T-helper 9 cell (primary cell): Measurements from ENCODE around the gene KIF16B.
A peak's percentile ranks its signal among the peaks of the same experiment; 100 is the strongest.
"Not testable (repeated sequence)": the region's sequence is repeated elsewhere in the genome, so short reads cannot be mapped to it uniquely, and the experiment has no call there.

Experiments
- DNase-seq: peaks from one replicate; pipeline ENCODE4 v3.0.0-alpha.2; 2020

KIF16B gene

GRCh38 chr20:16590041-16590633 lies 16.9 kb upstream of the KIF16B start:
- DNase-seq, result no peak

GRCh38 chr20:16589623-16590022 lies 16.4 kb upstream of the KIF16B start:
- DNase-seq, result no peak

- DNase-seq, result no peak
Measured at GRCh38 chr20:16588241-16588640, 15.0 kb upstream of the KIF16B start.

GRCh38 chr20:16587066-16587465 lies 13.8 kb upstream of the KIF16B start:
- no peak for DNase-seq

GRCh38 chr20:16583474-16583873 lies 10.2 kb upstream of the KIF16B start:
- no peak for DNase-seq

GRCh38 chr20:16581241-16581640 lies 8.0 kb upstream of the KIF16B start:
- no peak for DNase-seq

- DNase-seq, result no peak
Measured at GRCh38 chr20:16580620-16581019, 7.4 kb upstream of the KIF16B start.

- DNase-seq, result no peak
Measured at GRCh38 chr20:16580147-16580546, 6.9 kb upstream of the KIF16B start.

GRCh38 chr20:16576219-16576618 lies 3.0 kb upstream of the KIF16B start:
- DNase-seq, result no peak

GRCh38 chr20:16575390-16576140 lies 2.3 kb upstream of the KIF16B start:
- no peak for DNase-seq

- DNase-seq, result peak; percentile 64
Measured at GRCh38 chr20:16574656-16575355, 1.6 kb upstream of the KIF16B start.

GRCh38 chr20:16571333-16571732 lies 1.9 kb downstream of the KIF16B start:
- no peak for DNase-seq

- no peak for DNase-seq
Measured at GRCh38 chr20:16569246-16570153, 3.7 kb downstream of the KIF16B start.

- DNase-seq, result no peak
Measured at GRCh38 chr20:16566080-16566479, 7.2 kb downstream of the KIF16B start.

GRCh38 chr20:16564079-16564478 lies 9.2 kb downstream of the KIF16B start:
- DNase-seq, result not testable (repeated sequence)

GRCh38 chr20:16563066-16563806 lies 10.0 kb downstream of the KIF16B start:
- DNase-seq, result no peak

- DNase-seq, result no peak
Measured at GRCh38 chr20:16562259-16562658, 11.0 kb downstream of the KIF16B start.

- DNase-seq, result no peak
Measured at GRCh38 chr20:16560661-16561060, 12.6 kb downstream of the KIF16B start.

- DNase-seq, result no peak
Measured at GRCh38 chr20:16560216-16560615, 13.0 kb downstream of the KIF16B start.

GRCh38 chr20:16556301-16556700 lies 16.9 kb downstream of the KIF16B start:
- no peak for DNase-seq

GRCh38 chr20:16555754-16556153 lies 17.5 kb downstream of the KIF16B start:
- no peak for DNase-seq
